HG03571 (cell line): ENCODE results near the gene UPB1.
"Not testable (repeated sequence)": the region's sequence is repeated elsewhere in the genome, so short reads cannot be mapped to it uniquely, and the experiment has no call there.

Experiments
- ATAC-seq: cut with Tn5 transposase; IDR thresholded peaks from one replicate; pipeline ENCODE4 v1.9.1; 2021; ENCODE audit not compliant: unreplicated experiment

UPB1 gene

DNA sequence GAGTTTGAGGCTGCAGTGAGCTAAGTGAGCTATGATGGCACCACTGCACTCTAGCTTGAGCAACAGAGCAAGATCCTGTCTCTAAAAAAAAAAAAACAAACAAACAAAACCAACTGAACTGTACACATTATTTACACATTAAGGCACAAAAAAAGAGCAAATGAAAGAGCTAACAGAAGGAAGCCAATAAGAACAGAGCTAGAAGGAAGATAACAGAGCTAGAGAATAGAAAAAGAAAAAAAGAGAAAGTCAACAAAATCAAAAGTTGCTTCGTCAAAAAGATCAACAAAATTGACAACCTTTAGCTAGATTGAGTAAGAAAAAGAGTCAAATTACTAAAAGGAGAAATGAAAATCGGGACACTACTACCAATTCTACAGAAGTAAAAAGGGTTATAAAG, 34.8 kb downstream of the UPB1 start:
- no peak for ATAC-seq

GRCh38 chr22:24530968-24531367, 35.8 kb downstream of the UPB1 start:
- not testable (repeated sequence) for ATAC-seq

GRCh38 chr22:24532075-24532474, 36.9 kb downstream of the UPB1 start:
- no peak for ATAC-seq

GRCh38 chr22:24535348-24535747, 40.2 kb downstream of the UPB1 start:
- ATAC-seq = no peak

DNA sequence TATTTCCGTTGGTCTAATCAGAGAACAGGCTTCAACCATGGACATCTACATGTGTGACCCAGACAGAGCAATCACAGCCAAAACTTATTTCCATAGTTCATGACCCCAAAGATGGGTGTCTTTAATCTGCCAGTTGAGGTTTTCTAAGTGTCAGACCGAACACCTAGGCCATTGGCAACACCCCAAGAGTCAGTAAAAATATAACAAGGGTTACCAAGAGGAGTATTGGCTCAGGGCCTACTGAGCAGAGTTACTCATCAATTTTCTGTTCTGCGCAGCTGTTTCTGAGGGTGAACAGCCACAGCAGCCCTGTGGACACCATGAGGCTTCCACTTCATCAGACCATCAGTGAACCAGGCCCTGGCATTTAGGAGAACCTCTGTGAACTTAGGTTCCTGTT, 41.0 kb downstream of the UPB1 start:
- ATAC-seq = no peak

DNA sequence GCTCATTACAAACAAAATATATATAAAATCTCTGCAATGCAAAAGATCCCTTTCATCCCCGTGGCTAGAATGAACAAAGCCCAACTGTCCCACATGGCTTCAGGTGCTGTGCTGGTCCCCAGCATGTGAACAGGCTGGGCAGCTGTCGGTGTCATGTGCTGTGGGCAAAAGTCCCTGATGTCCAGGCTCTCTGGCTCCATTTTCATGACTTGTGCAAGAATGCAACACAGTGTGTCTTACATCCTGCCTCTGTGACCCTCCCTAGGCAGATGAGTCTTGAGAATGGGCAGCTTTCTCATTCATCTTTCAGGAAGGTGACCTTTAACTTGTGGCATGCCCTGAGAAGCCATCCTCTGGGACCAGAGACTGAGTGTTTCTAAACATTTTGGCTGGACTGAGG, 45.3 kb downstream of the UPB1 start:
- ATAC-seq = no peak

GRCh38 chr22:24541681-24542515, 46.8 kb downstream of the UPB1 start:
- no peak for ATAC-seq

DNA sequence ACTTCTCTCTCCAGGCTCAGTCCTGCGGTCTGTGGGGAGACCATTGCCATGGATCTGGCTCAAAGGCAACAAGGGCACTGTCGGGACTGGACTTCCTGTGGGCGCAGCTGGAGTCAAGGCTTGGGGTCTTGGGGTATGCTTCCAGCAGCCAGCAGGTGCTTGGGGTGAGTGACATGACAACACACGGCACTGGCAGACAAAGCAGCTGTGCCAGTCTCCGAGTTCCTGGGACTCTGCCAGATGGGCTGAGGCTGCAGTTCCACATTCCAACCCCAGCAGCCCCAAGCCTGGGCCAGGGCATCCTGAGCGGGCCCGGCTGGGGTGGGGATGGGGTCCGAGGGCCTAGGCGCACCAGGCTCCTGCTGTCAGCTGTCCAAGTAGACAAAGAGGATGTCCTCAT, 47.5 kb downstream of the UPB1 start:
- no peak for ATAC-seq

GRCh38 chr22:24543185-24543601, 48.1 kb downstream of the UPB1 start:
- ATAC-seq = no peak

GRCh38 chr22:24543679-24544243, 48.6 kb downstream of the UPB1 start:
- no peak for ATAC-seq

- no peak for ATAC-seq
Observed at GRCh38 chr22:24548812-24549211, 53.7 kb downstream of the UPB1 start.

GRCh38 chr22:24550028-24550901, 55.1 kb downstream of the UPB1 start:
- no peak for ATAC-seq

- ATAC-seq = no peak
Observed at GRCh38 chr22:24550902-24551435, 55.8 kb downstream of the UPB1 start.

GRCh38 chr22:24552503-24553286, 57.6 kb downstream of the UPB1 start:
- not testable (repeated sequence) for ATAC-seq

DNA sequence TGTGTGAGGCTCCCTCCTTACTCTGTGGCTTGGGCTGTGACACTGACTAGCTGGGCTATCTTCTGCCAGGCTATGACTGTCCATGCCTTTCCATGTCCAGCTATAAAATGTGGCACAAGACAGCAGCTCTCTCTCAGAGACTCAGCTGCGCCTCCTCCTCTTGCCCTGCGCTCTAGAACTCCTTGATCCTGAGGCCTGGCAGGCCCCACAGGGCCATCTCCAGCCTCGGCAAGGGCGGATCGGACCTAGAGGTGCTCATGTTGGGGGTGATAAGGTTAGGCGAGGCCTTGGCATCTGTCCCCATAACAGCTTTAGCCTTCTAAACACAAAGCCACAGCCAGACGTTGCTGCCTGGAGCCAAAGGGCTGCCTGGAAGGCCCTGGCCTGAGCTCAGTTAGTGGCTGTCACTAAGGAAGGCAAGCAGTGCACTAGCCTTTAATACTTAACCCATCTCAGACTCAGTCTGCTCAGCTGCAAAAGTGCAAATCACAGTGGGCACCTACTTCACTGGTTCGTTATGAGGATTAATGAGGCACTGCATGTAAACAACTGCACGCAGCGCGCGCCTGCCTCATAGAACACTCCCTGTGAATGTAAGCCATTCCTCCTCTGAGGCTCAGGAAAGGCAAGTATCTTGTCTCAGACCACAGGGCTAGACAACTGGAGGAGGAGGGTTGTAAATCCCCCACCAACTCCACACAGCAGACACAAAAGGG, 58.6 kb downstream of the UPB1 start:
- no peak for ATAC-seq

DNA sequence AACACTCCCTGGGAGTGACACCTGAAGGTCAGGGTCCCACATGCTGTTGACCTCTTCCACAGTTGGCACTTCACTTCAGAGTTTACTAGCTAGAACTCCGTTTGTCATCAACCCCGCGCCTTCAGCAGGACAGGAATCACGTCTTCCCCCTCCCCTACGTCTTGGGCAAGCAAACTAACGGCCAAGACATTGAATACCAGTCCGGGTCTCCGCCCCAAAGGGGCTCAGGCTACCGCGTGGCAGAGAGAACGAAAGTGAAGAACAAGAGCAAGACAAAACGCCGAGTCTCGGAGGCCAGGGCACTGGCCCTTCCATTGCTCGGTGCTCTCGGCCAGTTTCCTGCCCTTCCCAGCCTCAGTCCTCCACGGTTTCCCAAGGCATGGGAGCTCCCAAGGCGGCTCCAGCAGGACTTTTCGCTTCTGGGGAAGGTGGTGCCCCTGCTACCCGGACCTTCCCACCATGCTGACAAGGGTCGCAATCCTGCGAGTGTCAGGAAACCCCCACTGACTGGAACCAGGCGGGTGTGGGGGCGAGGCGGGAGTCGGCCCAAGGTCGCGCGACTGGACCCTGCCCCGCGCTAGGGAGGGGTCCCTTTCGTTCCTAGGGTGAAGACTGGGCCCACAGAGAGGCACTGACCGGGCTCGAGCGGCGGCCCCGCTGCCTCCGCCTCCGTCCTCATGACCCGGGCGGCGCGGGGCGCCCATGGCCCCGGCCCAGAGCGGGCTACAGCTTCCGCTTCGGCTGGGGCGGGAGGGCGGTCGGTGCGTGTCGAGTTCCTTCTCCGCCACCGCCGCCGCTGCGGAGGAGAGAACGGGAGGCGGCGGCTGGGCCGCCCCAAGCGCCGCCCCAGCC, 59.4 kb downstream of the UPB1 start, which contains the start of gene GUCD1:
TSS of gene GUCD1 (minus strand) at position 826 of the 852 bp plus-strand sequence. CDS start at position 679, 147 bp downstream.
- ATAC-seq = peak; percentile 2

GRCh38 chr22:24555165-24556039, 60.3 kb downstream of the UPB1 start, which contains the start of gene SNRPD3:
SNRPD3 (plus strand) TSS chr22:24555999; CDS start chr22:24557675, 1,676 bp downstream.
- peak; percentile 70 for ATAC-seq

DNA sequence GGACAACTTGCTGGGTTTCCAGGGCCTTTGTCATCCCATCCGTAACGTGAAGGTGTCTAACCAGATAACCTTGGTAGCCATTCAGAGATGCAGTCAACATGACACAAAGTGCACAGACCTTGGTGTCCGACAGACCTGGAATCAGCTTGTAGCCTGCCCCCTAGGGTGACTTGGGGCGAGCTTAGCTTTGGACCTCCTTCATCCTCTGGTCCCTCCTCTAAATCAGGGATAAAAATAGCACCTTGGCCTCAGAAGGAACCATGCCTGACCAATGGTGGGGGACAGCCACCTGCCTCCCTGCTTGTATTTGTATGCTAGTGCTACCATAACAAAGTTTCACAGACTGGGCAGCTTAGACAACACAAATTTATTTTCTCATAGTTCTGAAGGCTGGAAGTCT, 64.3 kb downstream of the UPB1 start:
- ATAC-seq = no peak
